GM12892 (cell line): ENCODE results near the gene ZCCHC2.

Experiments
- POLR2A ChIP-seq: IDR thresholded peaks from 2 replicates; pipeline ENCODE4 v1.6.1; 2011; ENCODE audit warnings: low read depth, low read length, control low read depth
- POLR2AphosphoS5 ChIP-seq: IDR thresholded peaks from 2 replicates; pipeline ENCODE4 v1.6.1; 2011; ENCODE audit warnings: low read depth, low read length, control low read depth
- TAF1 ChIP-seq: IDR thresholded peaks from 2 replicates; pipeline ENCODE4 v1.6.1; 2011; ENCODE audit warnings: low read depth, mild to moderate bottlenecking, control low read depth, low read length, borderline replicate concordance

- TF ChIP-seq POLR2AphosphoS5 (no peak), POLR2A (no peak), TAF1 (no peak)
These were observed 35.7 kb upstream of the ZCCHC2 start for GRCh38 chr18:62487161-62487560.
